HG03439 (cell line): ENCODE measurements around the gene CMC1.
A peak's percentile ranks its signal among the peaks of the same experiment; 100 is the strongest.
"Not testable (repeated sequence)": the region's sequence is repeated elsewhere in the genome, so short reads cannot be mapped to it uniquely, and the experiment has no call there.

Experiments
- ATAC-seq: cut with Tn5 transposase; IDR thresholded peaks from one replicate; pipeline ENCODE4 v1.9.1; 2021; ENCODE audit warnings: mild to moderate bottlenecking, moderate library complexity; ENCODE audit not compliant: unreplicated experiment

CMC1 gene, protein sequence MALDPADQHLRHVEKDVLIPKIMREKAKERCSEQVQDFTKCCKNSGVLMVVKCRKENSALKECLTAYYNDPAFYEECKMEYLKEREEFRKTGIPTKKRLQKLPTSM

DNA sequence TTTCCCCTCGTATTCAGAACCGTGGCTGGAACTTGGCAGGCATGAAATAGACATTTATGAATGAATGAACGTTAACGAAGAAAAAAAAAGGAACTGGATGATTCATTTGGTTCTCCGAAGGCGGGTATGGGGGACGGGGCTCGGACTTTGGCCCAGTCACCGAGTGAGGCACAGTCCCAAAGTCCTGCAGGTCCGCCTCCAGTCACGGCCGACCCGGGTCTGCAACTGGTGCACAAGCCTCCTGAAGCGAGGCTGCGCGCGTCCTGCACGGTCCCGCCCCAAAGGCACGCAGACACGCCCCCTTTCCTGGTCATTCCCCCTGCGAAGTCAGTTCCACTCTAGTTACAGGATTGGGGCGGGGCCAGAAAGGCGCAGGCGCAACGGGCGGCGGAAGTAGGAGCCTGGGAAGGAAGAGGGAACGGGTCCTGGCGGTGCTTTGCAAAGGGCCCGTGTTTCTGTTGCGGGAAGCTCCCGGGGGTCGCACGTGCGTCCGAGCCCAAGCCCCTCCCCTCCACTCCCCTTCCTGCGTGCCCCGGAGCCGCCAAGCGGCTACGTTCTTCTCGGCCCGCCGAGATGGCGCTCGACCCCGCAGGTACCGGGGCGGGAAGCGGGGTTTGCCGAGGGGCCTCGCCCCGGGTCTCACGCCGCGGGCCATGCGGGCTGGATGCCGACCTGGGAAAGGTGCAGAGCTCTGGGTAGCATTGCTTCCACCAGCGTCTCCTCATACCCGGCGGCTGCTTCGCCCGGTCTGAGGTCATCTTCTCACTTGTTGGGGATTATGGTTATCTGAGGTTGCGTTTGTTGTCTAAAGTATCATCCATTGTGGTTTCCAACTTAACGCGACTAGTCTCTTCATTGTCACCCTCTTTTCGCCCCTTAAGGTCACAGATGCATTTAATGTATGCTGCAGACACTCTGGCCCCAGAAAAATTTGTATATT is at the start of gene CMC1:
TSS of gene CMC1 (plus strand) at position 399 of the 940 bp plus-strand sequence. CDS start at position 574, 175 bp downstream.
- ATAC-seq, result peak; percentile 99

DNA sequence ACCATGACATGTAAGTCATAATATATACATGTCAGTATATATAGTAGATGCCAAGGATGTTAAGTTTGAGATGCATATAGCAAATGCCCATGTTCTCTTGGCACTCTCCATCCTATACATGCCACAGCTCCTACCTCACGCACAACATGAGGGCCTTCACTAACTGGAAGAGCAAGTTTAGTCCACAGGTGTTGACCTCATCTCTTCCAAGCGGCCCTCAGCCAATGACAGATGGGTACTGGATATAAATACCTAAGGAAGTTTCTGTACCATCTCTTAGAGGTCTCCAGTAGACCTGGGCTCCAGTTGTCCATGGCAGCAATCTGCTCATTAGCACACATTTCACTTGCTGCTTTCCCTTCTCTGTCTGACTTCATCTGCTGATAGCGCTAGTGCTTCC is 43.3 kb upstream of the CMC1 start:
- no peak for ATAC-seq

DNA sequence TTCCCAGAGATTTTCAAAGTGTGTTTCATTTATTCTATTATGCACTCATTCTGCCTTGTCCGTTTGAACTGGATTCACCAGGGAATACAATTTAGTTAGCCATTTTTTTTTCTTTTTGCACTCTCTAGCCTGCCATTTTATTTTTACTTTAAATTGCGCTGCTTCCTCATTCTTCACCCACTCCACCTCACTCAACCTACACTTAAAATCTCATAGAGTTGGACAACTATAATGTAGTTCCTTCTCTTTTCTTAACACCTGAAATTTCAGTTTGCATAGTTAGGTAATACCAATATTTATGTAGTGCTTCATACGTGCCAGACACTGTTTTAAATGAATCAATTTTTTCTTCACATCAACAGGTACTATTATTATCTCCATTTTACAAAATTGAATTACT is 42.4 kb upstream of the CMC1 start:
- ATAC-seq, result no peak

DNA sequence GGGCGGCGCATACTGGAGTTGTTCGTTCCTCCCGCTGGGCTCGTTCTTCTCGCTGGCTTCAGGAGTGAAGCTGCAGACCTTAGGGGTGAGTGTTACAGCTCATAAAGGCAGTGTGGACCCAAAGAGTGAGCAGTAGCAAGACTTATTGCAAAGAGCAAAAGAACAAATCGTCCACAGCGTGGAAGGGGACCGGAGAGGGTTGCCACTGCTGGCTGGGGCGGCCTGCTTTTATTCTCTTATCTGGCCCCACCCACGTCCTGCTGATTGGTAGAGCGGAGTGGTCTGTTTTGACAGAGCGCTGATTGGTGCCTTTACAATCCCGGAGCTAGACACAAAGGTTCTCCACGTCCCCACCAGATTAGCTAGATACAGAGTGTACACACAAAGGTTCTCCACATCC is 41.8 kb upstream of the CMC1 start:
- not testable (repeated sequence) for ATAC-seq

DNA sequence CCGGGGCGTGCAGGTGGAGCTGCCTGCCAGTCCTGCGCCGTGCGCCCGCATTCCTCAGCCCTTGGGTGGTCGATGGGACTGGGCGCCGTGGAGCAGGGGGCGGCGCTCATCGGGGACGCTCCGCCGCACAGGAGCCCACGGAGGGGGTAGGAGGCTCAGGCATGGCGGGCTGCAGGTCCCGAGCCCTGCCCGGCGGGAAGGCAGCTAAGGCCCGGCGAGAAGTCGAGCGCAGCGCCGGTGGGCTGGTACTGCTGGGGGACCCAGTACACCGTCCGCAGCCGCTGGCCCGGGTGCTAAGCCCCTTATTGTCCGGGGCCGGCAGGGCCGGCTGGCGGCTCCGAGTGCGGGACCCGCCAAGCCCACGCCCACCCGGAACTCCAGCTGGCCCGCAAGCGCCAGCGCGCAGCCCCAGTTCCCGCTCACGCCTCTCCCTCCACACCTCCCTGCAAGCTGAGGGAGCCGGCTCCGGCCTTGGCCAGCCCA is 41.0 kb upstream of the CMC1 start:
- ATAC-seq, result not testable (repeated sequence)

DNA sequence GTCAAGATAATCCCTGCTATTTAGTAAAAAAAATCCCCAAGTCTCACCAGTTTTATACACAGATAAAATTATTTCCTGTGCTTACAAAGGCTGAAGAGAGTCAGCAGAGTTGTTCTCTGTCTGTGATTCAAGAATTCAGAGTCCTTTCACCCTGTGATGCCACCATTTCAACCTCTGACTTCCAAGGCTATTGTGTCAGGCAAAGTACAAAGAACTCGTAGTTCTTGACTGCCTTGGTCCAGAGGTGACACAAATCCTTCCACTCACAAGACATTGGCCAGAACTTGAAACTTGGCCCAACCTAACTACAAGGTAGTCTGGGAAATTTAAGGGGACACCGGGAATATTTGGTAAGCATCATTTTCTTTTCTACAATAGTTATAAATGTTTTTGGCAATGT is 34.9 kb upstream of the CMC1 start:
- no peak for ATAC-seq

DNA sequence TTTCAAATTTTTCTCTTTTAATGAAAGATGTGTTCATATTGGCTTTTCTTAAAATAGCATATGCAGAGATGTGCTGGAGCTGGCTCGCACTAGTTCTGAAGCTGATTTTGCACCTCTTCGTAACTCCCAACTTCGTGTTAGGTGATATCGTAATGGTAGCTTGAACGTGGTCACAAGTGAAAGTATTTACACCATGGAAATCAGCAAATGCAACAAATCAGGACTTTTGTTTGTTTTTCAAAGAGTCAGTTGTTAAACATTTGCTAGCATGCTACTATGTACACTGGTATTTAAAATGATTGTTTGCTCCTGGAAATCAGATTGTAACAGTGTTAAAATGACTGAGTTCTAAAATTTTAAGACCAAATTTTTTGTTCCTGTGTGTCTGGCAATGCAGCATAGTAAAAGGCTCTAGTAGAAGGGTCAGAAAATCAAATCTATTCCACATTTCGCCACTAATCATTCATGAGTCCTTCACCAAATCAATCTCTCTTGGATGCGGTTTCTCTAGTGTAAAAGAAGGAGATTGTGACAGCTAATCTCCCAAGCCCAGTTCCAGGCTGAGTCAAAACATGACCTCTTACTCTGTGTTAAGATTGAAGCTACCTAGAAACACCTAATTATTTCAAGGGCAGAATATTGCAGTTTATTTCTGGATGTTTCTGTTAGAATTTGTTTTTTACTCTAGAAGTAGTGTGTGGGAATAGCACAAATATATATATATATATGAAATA is 34.3 kb upstream of the CMC1 start:
- ATAC-seq, result no peak

DNA sequence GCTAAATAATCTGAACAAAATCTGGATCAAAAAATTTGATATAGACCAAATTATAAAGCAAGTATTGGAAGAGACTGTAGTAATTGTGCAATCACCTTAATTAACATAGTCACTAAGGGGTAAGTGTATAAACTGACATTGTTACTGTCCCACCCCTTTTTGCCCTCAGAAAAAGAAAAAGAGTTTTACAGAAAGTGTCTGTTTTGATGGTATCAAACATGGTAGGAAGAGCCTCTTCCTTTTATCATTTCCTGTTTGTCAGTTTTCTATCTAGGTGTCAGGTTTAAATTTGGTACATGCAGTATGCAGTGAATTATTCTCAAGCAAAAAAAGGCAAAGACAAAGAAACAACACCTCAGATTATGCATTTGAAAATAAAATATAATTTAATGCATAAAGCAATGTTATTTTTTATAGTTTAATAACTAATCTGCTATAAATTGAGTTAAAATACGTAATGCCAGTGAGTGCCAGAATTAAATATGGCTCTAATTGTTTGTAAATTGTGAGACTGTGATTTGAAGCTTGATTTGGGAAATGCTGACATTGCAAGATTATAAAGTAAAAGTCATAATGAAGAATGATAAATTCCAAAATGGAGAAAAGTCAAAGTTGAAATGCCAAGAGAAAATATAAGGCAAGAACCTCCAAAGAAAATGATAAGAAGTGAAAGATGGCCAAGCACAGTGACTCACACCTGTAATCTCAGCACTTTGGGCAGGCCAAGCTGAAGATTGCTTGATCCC is 30.3 kb upstream of the CMC1 start:
- ATAC-seq, result no peak

DNA sequence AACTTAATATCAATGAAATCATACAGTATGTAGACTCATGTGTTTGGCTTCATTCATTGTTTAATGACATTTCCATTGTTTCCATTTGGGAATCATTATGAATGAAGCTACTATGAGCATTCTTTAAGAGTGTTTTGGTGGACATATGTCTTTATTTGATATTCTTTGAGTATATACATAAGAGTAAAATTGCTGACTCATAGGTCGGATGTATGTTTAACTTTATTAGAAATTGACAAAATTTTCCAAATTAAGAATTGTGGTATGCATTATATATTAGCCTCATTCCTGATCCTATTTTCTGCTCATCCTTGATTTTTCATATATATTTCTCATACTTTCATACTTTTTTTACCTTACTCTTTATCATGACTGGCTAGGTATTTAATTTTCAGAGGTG is 28.7 kb upstream of the CMC1 start:
- no peak for ATAC-seq

DNA sequence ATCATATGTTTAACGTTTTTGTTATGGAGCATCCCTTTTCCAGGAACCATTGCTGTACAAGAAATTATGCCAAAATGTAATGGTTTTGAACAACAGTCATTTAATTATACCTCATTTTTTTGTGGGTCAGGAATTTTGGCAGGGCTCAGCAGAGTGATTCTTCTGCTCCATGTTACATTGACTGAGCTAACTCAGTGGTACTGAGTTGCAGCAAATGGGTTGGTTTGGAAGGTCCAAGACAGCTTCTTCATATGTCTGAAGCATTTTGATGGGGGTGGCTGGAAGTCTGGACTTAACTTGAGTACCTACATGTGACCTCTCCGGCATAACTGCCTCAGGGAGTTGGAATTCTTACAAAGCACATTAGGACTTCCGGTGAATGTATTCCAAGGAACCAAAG is 26.0 kb upstream of the CMC1 start:
- ATAC-seq, result no peak

DNA sequence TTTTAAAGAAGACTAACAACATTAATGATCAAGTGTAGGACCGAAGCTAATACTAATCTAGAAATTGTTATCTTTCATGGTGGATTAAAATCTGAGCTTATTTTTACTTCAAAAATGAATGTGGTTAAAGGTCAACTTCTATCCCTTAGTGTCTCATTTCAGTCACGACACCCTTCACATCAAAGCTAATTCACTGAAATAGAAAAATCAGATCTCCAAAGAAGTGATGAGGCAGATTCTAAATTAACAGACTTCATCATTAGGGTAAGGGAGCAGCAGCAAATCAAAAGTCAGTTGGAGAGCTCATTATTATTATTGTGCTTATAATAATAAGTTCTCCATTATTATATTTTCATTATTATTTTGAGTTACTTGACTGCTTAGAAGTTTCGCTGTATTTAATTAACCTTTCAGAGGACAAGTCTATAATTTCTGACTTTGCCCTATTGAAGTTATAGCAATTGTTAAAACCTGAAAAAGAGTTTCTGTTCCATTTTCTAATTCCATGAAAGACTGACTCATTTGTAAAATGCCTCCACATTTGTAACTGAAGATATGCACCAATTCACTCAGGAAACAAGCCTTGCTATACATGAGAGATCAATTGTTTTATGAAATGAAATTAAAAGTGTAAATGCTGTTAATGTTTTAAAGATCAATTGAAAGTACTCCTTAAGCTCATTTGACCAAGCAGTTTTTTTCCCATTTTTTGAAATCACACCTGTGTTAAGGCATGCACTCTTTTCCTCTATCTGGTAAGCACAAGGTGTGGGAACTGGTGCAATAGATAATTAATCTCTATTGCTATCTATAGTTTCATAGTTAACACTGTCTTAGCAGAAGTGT is 23.1 kb upstream of the CMC1 start:
- no peak for ATAC-seq

DNA sequence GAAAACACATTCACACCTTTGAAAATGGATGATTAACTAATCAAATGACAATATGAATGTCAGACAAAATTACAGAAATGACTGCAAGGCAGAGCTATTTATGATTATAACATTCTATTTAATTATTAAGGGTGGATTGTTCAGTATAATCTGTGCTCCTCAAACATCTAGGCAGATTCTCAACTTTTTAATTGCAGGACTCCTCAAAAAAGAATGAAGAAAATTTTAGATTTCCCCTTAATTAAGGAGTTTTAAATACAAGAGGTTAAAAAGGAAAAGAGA is 22.6 kb upstream of the CMC1 start:
- ATAC-seq, result no peak

DNA sequence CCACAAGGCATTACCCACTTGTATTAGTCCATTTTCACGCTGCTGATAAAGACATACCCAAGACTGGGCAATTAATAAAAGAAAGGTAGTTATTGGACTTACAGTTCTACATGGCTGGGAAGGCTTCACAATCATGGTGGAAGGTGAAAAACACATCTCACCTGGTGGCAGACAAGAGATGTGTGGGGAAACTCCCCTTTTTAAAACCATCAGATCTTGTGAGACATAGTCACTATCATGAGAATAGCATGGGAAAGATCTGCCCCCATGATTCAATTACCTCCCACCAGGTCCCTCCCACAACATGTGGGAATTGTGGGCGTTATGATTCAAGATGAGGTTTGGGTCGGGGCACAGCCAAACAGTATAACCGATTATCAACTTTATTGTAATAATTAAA is 17.0 kb upstream of the CMC1 start:
- ATAC-seq, result no peak

DNA sequence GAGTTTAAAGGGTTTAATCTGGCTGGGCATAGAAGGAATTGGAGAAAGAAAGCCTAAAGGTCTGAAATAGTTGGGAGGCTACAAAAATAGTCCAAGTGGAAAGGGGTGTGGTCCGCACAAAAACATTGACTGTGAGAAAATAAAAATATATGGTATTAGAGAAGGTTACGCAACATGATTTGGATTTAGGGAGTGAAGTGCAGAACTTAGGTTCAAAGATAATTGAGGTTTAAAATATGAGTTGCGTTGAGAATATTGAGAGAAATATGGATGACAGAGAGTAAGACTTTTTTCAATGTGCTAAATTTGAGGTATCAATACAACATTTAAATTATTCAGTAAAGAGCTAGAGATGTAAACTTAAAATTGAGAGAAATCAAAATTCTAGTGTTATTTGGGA is 15.4 kb upstream of the CMC1 start:
- no peak for ATAC-seq

DNA sequence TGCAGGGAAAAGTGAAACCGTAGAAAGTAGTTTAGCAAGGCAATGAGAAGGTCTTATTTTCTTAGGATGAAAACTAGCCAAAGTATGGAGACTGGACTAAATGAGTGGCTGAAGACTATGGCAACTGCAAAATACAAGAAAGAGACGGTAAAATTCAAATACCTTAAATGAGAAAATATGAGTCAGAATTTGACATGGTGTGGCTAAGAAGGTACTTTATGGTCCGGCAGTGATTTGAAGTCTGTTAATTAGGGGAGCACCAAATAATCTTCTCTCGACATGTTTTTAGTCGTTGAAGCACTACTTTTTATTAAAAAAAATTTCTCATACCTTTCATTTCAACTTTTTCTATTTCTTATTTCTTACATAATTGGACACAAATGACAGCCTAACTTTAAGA is 12.8 kb upstream of the CMC1 start:
- ATAC-seq, result no peak

DNA sequence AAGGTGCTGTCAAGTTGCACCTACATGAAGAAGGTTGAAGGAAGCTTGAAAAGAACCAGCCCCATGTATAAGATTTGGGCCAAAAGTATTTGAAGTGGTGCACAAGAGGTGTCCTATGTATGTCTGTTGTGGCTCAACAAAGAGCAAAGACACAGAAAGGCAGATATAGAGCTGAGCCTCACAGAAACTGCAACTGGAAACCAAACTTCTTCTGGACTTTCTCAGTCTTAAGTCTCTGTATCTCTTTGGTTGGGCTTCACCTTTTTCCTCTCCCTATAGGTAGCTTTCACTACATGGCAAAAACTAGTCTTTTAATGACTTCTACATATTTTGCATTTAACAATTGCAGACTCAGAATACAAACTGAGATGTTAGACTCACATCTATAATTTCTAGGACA is 8.8 kb upstream of the CMC1 start:
- ATAC-seq, result no peak

DNA sequence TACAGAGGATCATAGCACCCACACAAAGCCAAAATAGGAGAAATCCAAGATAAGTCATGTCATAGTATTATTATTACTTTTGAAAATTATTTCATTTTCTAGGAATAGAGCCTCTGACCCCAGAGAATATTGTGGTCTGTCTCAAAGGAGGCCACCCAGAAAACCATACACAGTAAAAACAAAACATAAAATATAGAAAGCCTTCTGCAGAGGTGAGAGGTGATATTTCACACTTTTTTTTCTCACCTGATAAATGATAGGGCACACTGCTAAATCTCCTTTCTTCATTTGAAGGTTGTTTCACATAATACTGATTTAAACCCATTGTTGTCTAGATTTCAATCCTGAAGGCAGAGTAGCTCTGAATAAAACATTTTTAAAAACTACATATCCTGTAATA is 7.0 kb upstream of the CMC1 start:
- ATAC-seq, result no peak

DNA sequence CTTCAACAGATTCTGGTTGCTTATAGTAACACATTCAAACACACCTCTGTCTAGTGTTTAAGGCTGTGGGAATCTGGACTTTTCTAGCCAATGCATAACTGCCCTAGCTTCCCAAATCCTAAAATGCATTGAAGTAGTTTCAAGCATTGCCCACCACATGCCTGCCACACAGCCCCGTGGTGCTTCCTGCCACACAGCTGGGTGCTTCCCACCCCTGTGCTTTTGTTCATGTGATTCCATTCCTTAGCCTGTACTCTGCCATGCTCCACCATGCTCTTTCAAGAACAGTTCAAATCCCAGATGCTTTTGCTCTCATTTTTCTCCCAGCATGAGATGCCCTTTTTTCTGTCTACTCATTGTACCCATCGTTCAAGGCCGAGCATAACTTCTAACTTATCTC is 2.3 kb upstream of the CMC1 start:
- ATAC-seq, result no peak

DNA sequence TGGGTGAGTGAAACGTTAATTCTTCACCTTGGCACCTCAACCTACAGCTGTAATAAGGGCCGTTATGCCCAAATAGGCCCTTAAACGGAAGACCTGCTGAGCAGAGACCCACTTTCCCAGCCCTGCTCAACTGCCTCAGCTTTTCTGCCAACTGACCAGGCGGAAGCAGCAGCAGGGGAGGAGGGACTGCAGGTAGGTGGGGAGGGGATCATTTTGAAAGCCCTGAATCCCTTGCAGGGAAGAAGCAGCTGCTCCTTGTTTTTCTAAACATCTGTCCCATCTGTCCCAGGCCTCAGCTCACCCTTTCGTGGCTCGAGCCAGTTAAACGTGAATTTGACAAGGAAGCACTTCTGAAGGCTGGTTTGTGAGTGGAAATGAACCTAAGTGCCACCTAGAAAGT is 978 bp upstream of the CMC1 start:
- no peak for ATAC-seq

DNA sequence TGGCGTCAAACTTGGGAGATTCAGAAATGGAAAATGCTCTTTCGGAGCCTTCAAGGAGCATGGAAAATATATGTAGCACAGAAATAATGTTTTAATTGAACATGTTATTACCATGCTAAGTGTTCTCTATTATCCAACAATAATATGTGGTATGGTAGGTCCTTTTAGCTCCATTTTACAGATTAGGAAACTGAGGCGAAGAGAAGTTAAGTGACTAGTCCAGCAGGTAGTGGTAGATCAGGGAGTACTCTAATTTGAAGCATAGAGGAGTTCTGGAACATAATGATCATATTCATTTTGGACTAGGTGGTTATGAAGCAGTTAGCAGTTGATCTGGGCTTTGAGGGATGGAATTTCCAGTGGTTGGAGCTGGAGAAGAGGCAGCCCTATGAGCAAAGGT is 1.1 kb downstream of the CMC1 start:
- no peak for ATAC-seq
